K562 (cell line): Measurements from ENCODE around the gene CREB3L4. TPM values are rescaled to one million over a fixed set of nuclear protein-coding genes. Genes with fewer than 3 reads are reported as not detected.
A peak's percentile ranks its signal among the peaks of the same experiment; 100 is the strongest.

Experiments used
- ATAC-seq: fragments of 200-7000 bp; cut with Tn5 transposase; 3 replicates; pipeline ENCODE4 v1.9.1; 2020; ENCODE audit warnings: moderate library complexity
- BruUV-seq: library from RNA; stranded (reverse); fragments of 400-500 nt; replicated peaks from 2 replicates; lab custom pipeline; 2021; lab: Mats Ljungman, UMichigan
- CTCF ChIA-PET: fragments of 300-600 bp; formaldehyde crosslinking; extraction: SDS; loops from one replicate; lab custom pipeline; 2021; ENCODE audit warnings: low intra/inter-chr PET ratio; lab: Yijun Ruan, JAX
- POLR2A ChIA-PET: fragments of 300-600, 350-650 bp; sonication (Branson Sonifier 250); formaldehyde crosslinking; extraction: SDS; loops from one replicate; lab custom pipeline; 2021; ENCODE audit warnings: antibody characterized with exemption, inconsistent platforms; lab: Yijun Ruan, JAX
- DNase-seq, 4 experiments: peaks; one replicate each; pipeline versions ENCODE4 v3.0.0 to v3.0.0-alpha.2; 2011 to 2018; ENCODE audit warnings: low spot score in 3 of 4, mixed read lengths in 3 of 4; ENCODE audit errors: extremely low read depth in 1 of 4
- FAIRE-seq: peaks from 2 replicates; lab custom pipeline; 2011; peaks lifted over from hg19 to GRCh38; lab: Jason Lieb, UNC
- H2AFZ ChIP-seq: 2 replicates; pipeline ENCODE4 v1.6.0; 2011; ENCODE audit warnings: low read depth, low read length, control low read depth, inconsistent platforms
- H3K27ac ChIP-seq: fragments of 200-600 bp; 3 replicates; pipeline ENCODE4 v1.8.0; 2011; ENCODE audit warnings: low read depth, mild to moderate bottlenecking, control low read depth, inconsistent platforms, low read length, moderate library complexity, mixed read lengths; ENCODE audit errors: extremely low read depth
- H3K27me3 ChIP-seq, 2 experiments: fragments of 300-600 bp in 1 of 2; 2 replicates in 1 of 2; 3 replicates in 1 of 2; pipeline versions ENCODE4 v1.6.0 to v1.8.0; 2011; ENCODE audit warnings: inconsistent platforms in 2 of 2, low read length in 2 of 2, mild to moderate bottlenecking in 1 of 2, mixed read lengths in 1 of 2, moderate library complexity in 1 of 2; ENCODE audit not compliant: control insufficient read depth in 2 of 2, insufficient read depth in 2 of 2
- H3K36me3 ChIP-seq: fragments of 300-600 bp; 3 replicates; pipeline ENCODE4 v1.8.0; 2011; ENCODE audit warnings: mild to moderate bottlenecking, low read length, inconsistent platforms; ENCODE audit not compliant: control insufficient read depth, insufficient read depth
- H3K4me1 ChIP-seq, 2 experiments: fragments of 200-600 bp in 1 of 2; replicated peaks in 1 of 2; 2 replicates in 1 of 2; 3 replicates in 1 of 2; pipeline versions ENCODE4 v1.5.1 to v1.8.0; 2011; ENCODE audit warnings: inconsistent platforms in 2 of 2, low read length in 2 of 2, mild to moderate bottlenecking in 1 of 2, mixed read lengths in 1 of 2, moderate library complexity in 1 of 2; ENCODE audit not compliant: control insufficient read depth in 2 of 2, insufficient read depth in 2 of 2
- H3K4me2 ChIP-seq: 2 replicates; pipeline ENCODE4 v1.6.1; 2011; ENCODE audit warnings: low read length, control low read depth, inconsistent platforms, mixed read lengths; ENCODE audit not compliant: insufficient read depth
- H3K4me3 ChIP-seq: fragments of 200-600 bp; sonication (generic), shearing (Covaris generic); 2 replicates; pipeline ENCODE4 v1.5.1; 2016; ENCODE audit warnings: control low read depth, inconsistent platforms
- H3K79me2 ChIP-seq: fragments of 200-600 bp; 3 replicates; pipeline ENCODE4 v1.8.0; 2011; ENCODE audit warnings: low read length, inconsistent platforms; ENCODE audit not compliant: control insufficient read depth, insufficient read depth
- H3K9ac ChIP-seq, 2 experiments: 2 replicates each; pipeline versions ENCODE4 v1.6.0 to v1.6.1; 2011; ENCODE audit warnings: low read depth in 2 of 2, low read length in 2 of 2, control low read depth in 1 of 2, inconsistent platforms in 1 of 2, mild to moderate bottlenecking in 1 of 2, mixed read lengths in 1 of 2; ENCODE audit not compliant: insufficient read depth in 1 of 2
- H3K9me1 ChIP-seq: one replicate; pipeline ENCODE4 v1.6.0; 2011; ENCODE audit warnings: inconsistent platforms, mild to moderate bottlenecking, low read length, moderate library complexity; ENCODE audit not compliant: control insufficient read depth, insufficient read depth
- H3K9me3 ChIP-seq: replicated peaks from 2 replicates; pipeline ENCODE4 v1.5.1; 2011; ENCODE audit warnings: low read depth, low read length, inconsistent platforms; ENCODE audit not compliant: control insufficient read depth, insufficient read depth
- H4K20me1 ChIP-seq: replicated peaks from 2 replicates; pipeline ENCODE4 v1.6.1; 2011; ENCODE audit warnings: low read length, inconsistent platforms, mixed read lengths; ENCODE audit not compliant: control insufficient read depth, insufficient read depth
- ARHGAP35 ChIP-seq: fragments of 450-650 bp; IDR thresholded peaks from 2 replicates; pipeline ENCODE4 v1.6.1; 2018; ENCODE audit not compliant: partially characterized antibody
- CBFA2T3 ChIP-seq: fragments of 450-650 bp; IDR thresholded peaks from 2 replicates; pipeline ENCODE4 v1.6.1; 2017
- HDAC1 ChIP-seq, 2 experiments: fragments of 450-650 bp; IDR thresholded peaks; 2 replicates each; pipeline ENCODE4 v1.6.1; 2016 to 2017; ENCODE audit warnings: inconsistent platforms in 1 of 2, mild to moderate bottlenecking in 1 of 2, moderate library complexity in 1 of 2
- KDM1A ChIP-seq, 2 experiments: fragments of 450-650 bp; IDR thresholded peaks; 2 replicates each; pipeline ENCODE4 v1.6.1; 2016; ENCODE audit warnings: mild to moderate bottlenecking in 2 of 2
- MEIS2 ChIP-seq: fragments of 450-650 bp; IDR thresholded peaks from 2 replicates; pipeline ENCODE4 v1.6.1; 2014; ENCODE audit warnings: mild to moderate bottlenecking; ENCODE audit not compliant: partially characterized antibody
- PML ChIP-seq: IDR thresholded peaks from 2 replicates; pipeline ENCODE4 v1.6.1; 2012; ENCODE audit warnings: low read length, inconsistent platforms
- RCOR1 ChIP-seq, 2 experiments: IDR thresholded peaks; 2 replicates each; pipeline ENCODE4 v1.6.1; 2012; ENCODE audit warnings: low read depth in 2 of 2, low read length in 2 of 2, borderline replicate concordance in 1 of 2, improper control_type of control experiment in 1 of 2
- SREBF1 ChIP-seq: fragments of 150-350 bp; IDR thresholded peaks from 2 replicates; pipeline ENCODE4 v1.6.1; 2014; ENCODE audit warnings: antibody characterized with exemption, low read depth, low read length, borderline replicate concordance
- TARDBP ChIP-seq: fragments of 450-650 bp; IDR thresholded peaks from 2 replicates; pipeline ENCODE4 v1.6.1; 2016
- TCF3 ChIP-seq: sonication (generic); formaldehyde crosslinking; IDR thresholded peaks from 2 replicates; pipeline ENCODE4 v1.4.0; 2020; ENCODE audit warnings: mild to moderate bottlenecking, missing genetic modification reagents
- ZNF507 ChIP-seq: conservative IDR thresholded peaks from 2 replicates; pipeline ENCODE4 v1.6.1; 2017; ENCODE audit warnings: missing genetic modification characterization, missing compliant biosample characterization
- ZNF766 ChIP-seq: fragments of 200-800 bp; sonication (Bioruptor generic); conservative IDR thresholded peaks from 2 replicates; pipeline ENCODE4 v1.6.1; 2016; ENCODE audit warnings: missing genetic modification characterization, missing compliant biosample characterization
- WGBS: fragments of 100-300 bp; shearing (Covaris generic); methylation state at CpG from one replicate; pipeline ENCODE4 v1.1.6; 2016; ENCODE audit warnings: low coverage, mixed read lengths; ENCODE audit not compliant: insufficient coverage; ENCODE audit errors: missing lambda C conversion rate; 5-methylcytosine and 5-hydroxymethylcytosine counted together
- in situ Hi-C: fragments of 300-500 bp; cut with MboI; formaldehyde crosslinking; loops from 4 replicates; pipeline ENCODE4 v1.15.0; 2018; ENCODE audit warnings: inconsistent platforms, mixed read lengths
- intact Hi-C: fragments of 100-400 bp; cut with micrococcal nuclease; formaldehyde crosslinking; loops from 2 replicates; pipeline ENCODE4 v1.14.2; 2022
- polyA plus RNA-seq, 8 experiments: library from polyadenylated mRNA; depleted of rRNA in 4 of 8; stranded (reverse) in 5 of 8; unstranded in 3 of 8; fragments of >200 nt; fragmentation: Nextera tagmentation in 2 of 8; fragmentation: Illumina TruSeq in 1 of 8; extraction: Ambion mirVana in 2 of 8; extraction: Trizol in 1 of 8; gene quantifications; 2 replicates each; pipeline versions ENCODE4 v1.2.1 to v1.2.3, GENCODE V29; 2011 to 2014; ENCODE audit warnings: inconsistent platforms in 1 of 8, missing spikeins in 1 of 8
- total RNA-seq, 7 experiments: library from RNA; depleted of rRNA in 6 of 7; stranded (reverse); fragments of >200 nt in 6 of 7; fragmentation: Illumina TruSeq in 2 of 7; extraction: Trizol in 2 of 7; gene quantifications; 2 replicates each; pipeline versions ENCODE4 v1.2.1 to v1.2.3, GENCODE V29; 2011 to 2021; ENCODE audit warnings: low replicate concordance in 1 of 7
- TF ChIP-seq, protein P1 (sequence below): fragments of 450-650 bp; formaldehyde crosslinking; IDR thresholded peaks from 2 replicates; pipeline ENCODE4 v1.4.0; 2020; ENCODE audit warnings: mild to moderate bottlenecking, moderate library complexity
- TF ChIP-seq, protein P2 (sequence below), 2 experiments: IDR thresholded peaks in 1 of 2; conservative IDR thresholded peaks in 1 of 2; 2 replicates each; pipeline ENCODE4 v1.6.1; 2016; ENCODE audit warnings: low read depth in 2 of 2, mild to moderate bottlenecking in 1 of 2, missing compliant biosample characterization in 1 of 2, missing genetic modification characterization in 1 of 2, moderate library complexity in 1 of 2
- TF ChIP-seq, protein P3 (sequence below): fragments of 250-450 bp; sonication (Bioruptor Pico); IDR thresholded peaks from 2 replicates; pipeline ENCODE4 v1.5.0; 2021
- TF ChIP-seq, protein P4 (sequence below): IDR thresholded peaks from 2 replicates; pipeline ENCODE4 v1.6.1; 2011; ENCODE audit not compliant: insufficient read length; ENCODE audit errors: extremely low read depth

The CREB3L4 gene
- total and polyA plus RNA-seq, 9 of the 15 experiments (the other 6 are each of a cell fraction or from before 2014, with no cell fraction given): 9.9 to 18.6 (median 13.9) TPM

DNA sequence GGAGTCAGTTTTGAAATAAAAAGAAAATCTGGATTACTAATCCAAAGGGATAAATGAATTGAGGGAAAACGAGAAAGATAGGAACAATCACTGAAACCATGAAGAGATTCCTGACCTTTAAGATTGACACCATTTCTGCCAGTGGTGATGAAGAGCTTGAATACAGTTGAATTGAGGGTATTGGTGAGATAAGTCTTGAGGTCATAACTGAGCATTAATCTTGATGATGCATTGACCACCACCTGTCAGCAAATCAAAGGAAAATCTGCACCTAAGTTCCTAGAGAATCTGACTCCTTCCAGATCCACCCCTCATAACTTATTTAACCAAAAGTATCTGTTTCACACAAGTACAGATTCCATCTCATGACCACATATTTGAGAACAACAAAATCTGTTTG is 44.4 kb downstream of the CREB3L4 start:
- CTCF ChIA-PET: no interaction called here
- in situ Hi-C loops: no loop called here
- DNase-seq: no peak

More for the DNA sequence above, 44.4 kb downstream of the CREB3L4 start:
- BruUV-seq: no TSS peak
- TF ChIP-seq, protein P1, sequence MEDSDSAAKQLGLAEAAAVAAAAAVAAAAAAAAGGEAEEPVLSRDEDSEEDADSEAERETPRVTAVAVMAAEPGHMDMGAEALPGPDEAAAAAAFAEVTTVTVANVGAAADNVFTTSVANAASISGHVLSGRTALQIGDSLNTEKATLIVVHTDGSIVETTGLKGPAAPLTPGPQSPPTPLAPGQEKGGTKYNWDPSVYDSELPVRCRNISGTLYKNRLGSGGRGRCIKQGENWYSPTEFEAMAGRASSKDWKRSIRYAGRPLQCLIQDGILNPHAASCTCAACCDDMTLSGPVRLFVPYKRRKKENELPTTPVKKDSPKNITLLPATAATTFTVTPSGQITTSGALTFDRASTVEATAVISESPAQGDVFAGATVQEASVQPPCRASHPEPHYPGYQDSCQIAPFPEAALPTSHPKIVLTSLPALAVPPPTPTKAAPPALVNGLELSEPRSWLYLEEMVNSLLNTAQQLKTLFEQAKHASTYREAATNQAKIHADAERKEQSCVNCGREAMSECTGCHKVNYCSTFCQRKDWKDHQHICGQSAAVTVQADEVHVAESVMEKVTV (CRISPR knock-in tag): no peak
- TF ChIP-seq KDM1A (IDR thresholded peaks at IDR 0.05) (peak; percentile 88 to 95), TARDBP (no peak), TCF3 (no peak), MEIS2 (peak; percentile 58), ZNF507 (tag) (no peak), CBFA2T3 (peak; percentile 46), HDAC1 (IDR thresholded peaks at IDR 0.05) (0 out of 4 replicates have a peak, but pooled peaks of 1 of the 2 experiments have one; percentile 25), ZNF766 (CRISPR knock-in tag) (no peak), ARHGAP35 (no peak), PML (no peak), RCOR1 (IDR thresholded peaks at IDR 0.05; ENCODE audit: borderline replicate concordance in 1 of 2, low read depth in 2 of 2, low read length in 2 of 2) (0 out of 4 replicates have a peak, but pooled peaks of 1 of the 2 experiments have one; percentile 19), SREBF1 (no peak)
- TF ChIP-seq, protein P2, sequence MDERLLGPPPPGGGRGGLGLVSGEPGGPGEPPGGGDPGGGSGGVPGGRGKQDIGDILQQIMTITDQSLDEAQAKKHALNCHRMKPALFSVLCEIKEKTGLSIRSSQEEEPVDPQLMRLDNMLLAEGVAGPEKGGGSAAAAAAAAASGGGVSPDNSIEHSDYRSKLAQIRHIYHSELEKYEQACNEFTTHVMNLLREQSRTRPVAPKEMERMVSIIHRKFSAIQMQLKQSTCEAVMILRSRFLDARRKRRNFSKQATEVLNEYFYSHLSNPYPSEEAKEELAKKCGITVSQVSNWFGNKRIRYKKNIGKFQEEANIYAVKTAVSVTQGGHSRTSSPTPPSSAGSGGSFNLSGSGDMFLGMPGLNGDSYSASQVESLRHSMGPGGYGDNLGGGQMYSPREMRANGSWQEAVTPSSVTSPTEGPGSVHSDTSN (CRISPR knock-in tag; IDR thresholded peaks at IDR 0.05; ENCODE audit: low read depth): no peak
- TF ChIP-seq, protein P2 (tag; conservative IDR thresholded peaks at IDR 0.05; ENCODE audit: low read depth): peak; percentile 62
- TF ChIP-seq, protein P3, sequence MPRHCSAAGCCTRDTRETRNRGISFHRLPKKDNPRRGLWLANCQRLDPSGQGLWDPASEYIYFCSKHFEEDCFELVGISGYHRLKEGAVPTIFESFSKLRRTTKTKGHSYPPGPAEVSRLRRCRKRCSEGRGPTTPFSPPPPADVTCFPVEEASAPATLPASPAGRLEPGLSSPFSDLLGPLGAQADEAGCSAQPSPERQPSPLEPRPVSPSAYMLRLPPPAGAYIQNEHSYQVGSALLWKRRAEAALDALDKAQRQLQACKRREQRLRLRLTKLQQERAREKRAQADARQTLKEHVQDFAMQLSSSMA (CRISPR knock-in tag): no peak
- TF ChIP-seq, protein P4, sequence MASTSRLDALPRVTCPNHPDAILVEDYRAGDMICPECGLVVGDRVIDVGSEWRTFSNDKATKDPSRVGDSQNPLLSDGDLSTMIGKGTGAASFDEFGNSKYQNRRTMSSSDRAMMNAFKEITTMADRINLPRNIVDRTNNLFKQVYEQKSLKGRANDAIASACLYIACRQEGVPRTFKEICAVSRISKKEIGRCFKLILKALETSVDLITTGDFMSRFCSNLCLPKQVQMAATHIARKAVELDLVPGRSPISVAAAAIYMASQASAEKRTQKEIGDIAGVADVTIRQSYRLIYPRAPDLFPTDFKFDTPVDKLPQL: no peak
- H3K4me3 ChIP-seq: no peak overlapping the region
- no peak overlapping the region for H3K4me2 ChIP-seq
- POLR2A ChIA-PET: interaction anchor here (2.0 kb wide), 1 partner anchor 21 kb away, joined by 11 read pairs; the partner anchor contains the start of gene RPS27
- no peaks in the 10 kb centered on the region for H4K20me1 ChIP-seq
- peaks cover 4 to 16% of the 10 kb centered on the region in 2 experiments; a peak in 3 of 5 replicates for H3K27me3 ChIP-seq
- no peak overlapping the region for H2AFZ ChIP-seq
- no peaks in the 10 kb centered on the region for H3K9me3 ChIP-seq
- intact Hi-C loops: no loop called here
- H3K9me1 ChIP-seq: no peaks in the 10 kb centered on the region
- WGBS: 5% methylated on average over 1 of the region's 1 CpG
- H3K4me1 ChIP-seq: no peaks in the 10 kb centered on the region; a peak in 2 of 5 replicates
- H3K9ac ChIP-seq: no peak overlapping the region
- H3K79me2 ChIP-seq: no peaks in the 10 kb centered on the region
- ATAC-seq (no peak), FAIRE-seq (no peak)
- no peaks in the 10 kb centered on the region for H3K36me3 ChIP-seq
- H3K27ac ChIP-seq: no peak overlapping the region
